ENCODE data around the gene TERT. TPM values are rescaled to one million over a fixed set of nuclear protein-coding genes. Genes with fewer than 3 reads are reported as not detected.

The TERT gene
- total and polyA plus RNA-seq, 10 of the 15 experiments (the other 5 are each of a cell fraction or from before 2014, with no cell fraction given), result 0.08 to 21.5 (median 5.0) TPM

- TF ChIP-seq MEF2B (IDR thresholded peaks at IDR 0.05; ENCODE audit: partially characterized antibody, poor library complexity, severe bottlenecking) (no peak), ATF2 (IDR thresholded peaks at IDR 0.05; ENCODE audit: low read length) (no peak), POLR2AphosphoS5 (IDR thresholded peaks at IDR 0.05; ENCODE audit: low read length) (no peak), IKZF2 (IDR thresholded peaks at IDR 0.05) (no peak), SMC3 (IDR thresholded peaks at IDR 0.05; ENCODE audit: borderline replicate concordance, low read length) (no peak), SMAD1 (IDR thresholded peaks at IDR 0.05; ENCODE audit: low read depth, partially characterized antibody) (no peak), POLR2AphosphoS2 (IDR thresholded peaks at IDR 0.05; ENCODE audit: low read depth, low read length) (no peak), ESRRA (IDR thresholded peaks at IDR 0.05; ENCODE audit: low read length) (no peak), TARDBP (IDR thresholded peaks at IDR 0.05; ENCODE audit: borderline replicate concordance) (no peak), RELA (IDR thresholded peaks at IDR 0.05; ENCODE audit: borderline replicate concordance, partially characterized antibody) (no peak), SPI1 (IDR thresholded peaks at IDR 0.05; ENCODE audit: borderline replicate concordance, insufficient read depth, low read depth, low read length) (no peak), NR2F1 (conservative IDR thresholded peaks at IDR 0.05) (peak; percentile 66), NBN (IDR thresholded peaks at IDR 0.05) (no peak), BMI1 (IDR thresholded peaks at IDR 0.05; ENCODE audit: borderline replicate concordance) (no peak)
- TF ChIP-seq, protein P1, sequence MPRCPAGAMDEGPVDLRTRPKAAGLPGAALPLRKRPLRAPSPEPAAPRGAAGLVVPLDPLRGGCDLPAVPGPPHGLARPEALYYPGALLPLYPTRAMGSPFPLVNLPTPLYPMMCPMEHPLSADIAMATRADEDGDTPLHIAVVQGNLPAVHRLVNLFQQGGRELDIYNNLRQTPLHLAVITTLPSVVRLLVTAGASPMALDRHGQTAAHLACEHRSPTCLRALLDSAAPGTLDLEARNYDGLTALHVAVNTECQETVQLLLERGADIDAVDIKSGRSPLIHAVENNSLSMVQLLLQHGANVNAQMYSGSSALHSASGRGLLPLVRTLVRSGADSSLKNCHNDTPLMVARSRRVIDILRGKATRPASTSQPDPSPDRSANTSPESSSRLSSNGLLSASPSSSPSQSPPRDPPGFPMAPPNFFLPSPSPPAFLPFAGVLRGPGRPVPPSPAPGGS (IDR thresholded peaks at IDR 0.05; ENCODE audit: borderline replicate concordance, insufficient read depth, low read depth, low read length, poor library complexity, severe bottlenecking), result no peak
- TF ChIP-seq, protein P2, sequence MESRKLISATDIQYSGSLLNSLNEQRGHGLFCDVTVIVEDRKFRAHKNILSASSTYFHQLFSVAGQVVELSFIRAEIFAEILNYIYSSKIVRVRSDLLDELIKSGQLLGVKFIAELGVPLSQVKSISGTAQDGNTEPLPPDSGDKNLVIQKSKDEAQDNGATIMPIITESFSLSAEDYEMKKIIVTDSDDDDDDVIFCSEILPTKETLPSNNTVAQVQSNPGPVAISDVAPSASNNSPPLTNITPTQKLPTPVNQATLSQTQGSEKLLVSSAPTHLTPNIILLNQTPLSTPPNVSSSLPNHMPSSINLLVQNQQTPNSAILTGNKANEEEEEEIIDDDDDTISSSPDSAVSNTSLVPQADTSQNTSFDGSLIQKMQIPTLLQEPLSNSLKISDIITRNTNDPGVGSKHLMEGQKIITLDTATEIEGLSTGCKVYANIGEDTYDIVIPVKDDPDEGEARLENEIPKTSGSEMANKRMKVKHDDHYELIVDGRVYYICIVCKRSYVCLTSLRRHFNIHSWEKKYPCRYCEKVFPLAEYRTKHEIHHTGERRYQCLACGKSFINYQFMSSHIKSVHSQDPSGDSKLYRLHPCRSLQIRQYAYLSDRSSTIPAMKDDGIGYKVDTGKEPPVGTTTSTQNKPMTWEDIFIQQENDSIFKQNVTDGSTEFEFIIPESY (IDR thresholded peaks at IDR 0.05), result no peak
- TF ChIP-seq, protein P3, sequence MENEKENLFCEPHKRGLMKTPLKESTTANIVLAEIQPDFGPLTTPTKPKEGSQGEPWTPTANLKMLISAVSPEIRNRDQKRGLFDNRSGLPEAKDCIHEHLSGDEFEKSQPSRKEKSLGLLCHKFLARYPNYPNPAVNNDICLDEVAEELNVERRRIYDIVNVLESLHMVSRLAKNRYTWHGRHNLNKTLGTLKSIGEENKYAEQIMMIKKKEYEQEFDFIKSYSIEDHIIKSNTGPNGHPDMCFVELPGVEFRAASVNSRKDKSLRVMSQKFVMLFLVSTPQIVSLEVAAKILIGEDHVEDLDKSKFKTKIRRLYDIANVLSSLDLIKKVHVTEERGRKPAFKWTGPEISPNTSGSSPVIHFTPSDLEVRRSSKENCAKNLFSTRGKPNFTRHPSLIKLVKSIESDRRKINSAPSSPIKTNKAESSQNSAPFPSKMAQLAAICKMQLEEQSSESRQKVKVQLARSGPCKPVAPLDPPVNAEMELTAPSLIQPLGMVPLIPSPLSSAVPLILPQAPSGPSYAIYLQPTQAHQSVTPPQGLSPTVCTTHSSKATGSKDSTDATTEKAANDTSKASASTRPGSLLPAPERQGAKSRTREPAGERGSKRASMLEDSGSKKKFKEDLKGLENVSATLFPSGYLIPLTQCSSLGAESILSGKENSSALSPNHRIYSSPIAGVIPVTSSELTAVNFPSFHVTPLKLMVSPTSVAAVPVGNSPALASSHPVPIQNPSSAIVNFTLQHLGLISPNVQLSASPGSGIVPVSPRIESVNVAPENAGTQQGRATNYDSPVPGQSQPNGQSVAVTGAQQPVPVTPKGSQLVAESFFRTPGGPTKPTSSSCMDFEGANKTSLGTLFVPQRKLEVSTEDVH (IDR thresholded peaks at IDR 0.05; ENCODE audit: low read depth, partially characterized antibody), result no peak
- TF ChIP-seq, protein P4, sequence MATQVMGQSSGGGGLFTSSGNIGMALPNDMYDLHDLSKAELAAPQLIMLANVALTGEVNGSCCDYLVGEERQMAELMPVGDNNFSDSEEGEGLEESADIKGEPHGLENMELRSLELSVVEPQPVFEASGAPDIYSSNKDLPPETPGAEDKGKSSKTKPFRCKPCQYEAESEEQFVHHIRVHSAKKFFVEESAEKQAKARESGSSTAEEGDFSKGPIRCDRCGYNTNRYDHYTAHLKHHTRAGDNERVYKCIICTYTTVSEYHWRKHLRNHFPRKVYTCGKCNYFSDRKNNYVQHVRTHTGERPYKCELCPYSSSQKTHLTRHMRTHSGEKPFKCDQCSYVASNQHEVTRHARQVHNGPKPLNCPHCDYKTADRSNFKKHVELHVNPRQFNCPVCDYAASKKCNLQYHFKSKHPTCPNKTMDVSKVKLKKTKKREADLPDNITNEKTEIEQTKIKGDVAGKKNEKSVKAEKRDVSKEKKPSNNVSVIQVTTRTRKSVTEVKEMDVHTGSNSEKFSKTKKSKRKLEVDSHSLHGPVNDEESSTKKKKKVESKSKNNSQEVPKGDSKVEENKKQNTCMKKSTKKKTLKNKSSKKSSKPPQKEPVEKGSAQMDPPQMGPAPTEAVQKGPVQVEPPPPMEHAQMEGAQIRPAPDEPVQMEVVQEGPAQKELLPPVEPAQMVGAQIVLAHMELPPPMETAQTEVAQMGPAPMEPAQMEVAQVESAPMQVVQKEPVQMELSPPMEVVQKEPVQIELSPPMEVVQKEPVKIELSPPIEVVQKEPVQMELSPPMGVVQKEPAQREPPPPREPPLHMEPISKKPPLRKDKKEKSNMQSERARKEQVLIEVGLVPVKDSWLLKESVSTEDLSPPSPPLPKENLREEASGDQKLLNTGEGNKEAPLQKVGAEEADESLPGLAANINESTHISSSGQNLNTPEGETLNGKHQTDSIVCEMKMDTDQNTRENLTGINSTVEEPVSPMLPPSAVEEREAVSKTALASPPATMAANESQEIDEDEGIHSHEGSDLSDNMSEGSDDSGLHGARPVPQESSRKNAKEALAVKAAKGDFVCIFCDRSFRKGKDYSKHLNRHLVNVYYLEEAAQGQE (IDR thresholded peaks at IDR 0.05; ENCODE audit: low read depth, low read length), result no peak
Measured at GRCh38 chr5:1294835-1295649, at the start of gene TERT (continued).
